Loucy (cell line): ENCODE measurements around the gene TAGLN2.

ENCODE experiments used
- EZH2phosphoT487 ChIP-seq: fragments of 200-600 bp; IDR thresholded peaks from 2 replicates; pipeline ENCODE4 v1.6.1; 2018; ENCODE audit warnings: antibody characterized with exemption, mild to moderate bottlenecking, moderate library complexity, borderline replicate concordance
- TF ChIP-seq, protein P1 (sequence below): fragments of 200-600 bp; sonication (generic); conservative IDR thresholded peaks from 2 replicates; pipeline ENCODE4 v1.5.1; 2014; ENCODE audit warnings: mild to moderate bottlenecking, antibody characterized with exemption, low read length

DNA sequence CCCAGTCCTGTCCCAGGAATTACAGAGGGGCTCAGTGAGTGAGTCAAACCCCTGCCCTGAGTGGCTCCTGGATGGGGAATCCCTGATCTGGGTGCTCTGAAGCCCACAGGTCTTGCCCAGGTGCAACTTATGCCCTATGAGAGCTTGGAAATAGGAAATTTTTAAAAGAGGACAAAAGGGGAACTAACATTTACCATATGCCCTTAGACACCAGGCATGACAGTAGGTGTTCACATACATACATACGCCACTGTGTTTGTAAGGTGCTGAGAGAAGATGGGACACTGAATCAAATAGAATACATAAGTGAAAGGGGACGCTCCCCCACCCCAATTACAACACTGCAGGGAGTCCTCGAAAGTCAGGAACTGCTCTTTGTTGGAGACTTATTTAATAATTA lies 26.8 kb downstream of the TAGLN2 start:
- no peak for TF ChIP-seq EZH2phosphoT487
- TF ChIP-seq, protein P1, sequence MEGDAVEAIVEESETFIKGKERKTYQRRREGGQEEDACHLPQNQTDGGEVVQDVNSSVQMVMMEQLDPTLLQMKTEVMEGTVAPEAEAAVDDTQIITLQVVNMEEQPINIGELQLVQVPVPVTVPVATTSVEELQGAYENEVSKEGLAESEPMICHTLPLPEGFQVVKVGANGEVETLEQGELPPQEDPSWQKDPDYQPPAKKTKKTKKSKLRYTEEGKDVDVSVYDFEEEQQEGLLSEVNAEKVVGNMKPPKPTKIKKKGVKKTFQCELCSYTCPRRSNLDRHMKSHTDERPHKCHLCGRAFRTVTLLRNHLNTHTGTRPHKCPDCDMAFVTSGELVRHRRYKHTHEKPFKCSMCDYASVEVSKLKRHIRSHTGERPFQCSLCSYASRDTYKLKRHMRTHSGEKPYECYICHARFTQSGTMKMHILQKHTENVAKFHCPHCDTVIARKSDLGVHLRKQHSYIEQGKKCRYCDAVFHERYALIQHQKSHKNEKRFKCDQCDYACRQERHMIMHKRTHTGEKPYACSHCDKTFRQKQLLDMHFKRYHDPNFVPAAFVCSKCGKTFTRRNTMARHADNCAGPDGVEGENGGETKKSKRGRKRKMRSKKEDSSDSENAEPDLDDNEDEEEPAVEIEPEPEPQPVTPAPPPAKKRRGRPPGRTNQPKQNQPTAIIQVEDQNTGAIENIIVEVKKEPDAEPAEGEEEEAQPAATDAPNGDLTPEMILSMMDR = no peak
